ENCODE data around the gene LUC7L.

- TF ChIP-seq CTCF (IDR thresholded peaks at IDR 0.05; ENCODE audit: low read depth, low read length) (no peak), EZH2phosphoT487 (IDR thresholded peaks at IDR 0.05; ENCODE audit: low read depth) (no peak)
These were observed 74.2 kb downstream of the LUC7L start for GRCh38 chr16:155031-155398.
